ENCODE results near the gene ABCA1.
A peak's percentile ranks its signal among the peaks of the same experiment; 100 is the strongest.

Gene ABCA1

DNA sequence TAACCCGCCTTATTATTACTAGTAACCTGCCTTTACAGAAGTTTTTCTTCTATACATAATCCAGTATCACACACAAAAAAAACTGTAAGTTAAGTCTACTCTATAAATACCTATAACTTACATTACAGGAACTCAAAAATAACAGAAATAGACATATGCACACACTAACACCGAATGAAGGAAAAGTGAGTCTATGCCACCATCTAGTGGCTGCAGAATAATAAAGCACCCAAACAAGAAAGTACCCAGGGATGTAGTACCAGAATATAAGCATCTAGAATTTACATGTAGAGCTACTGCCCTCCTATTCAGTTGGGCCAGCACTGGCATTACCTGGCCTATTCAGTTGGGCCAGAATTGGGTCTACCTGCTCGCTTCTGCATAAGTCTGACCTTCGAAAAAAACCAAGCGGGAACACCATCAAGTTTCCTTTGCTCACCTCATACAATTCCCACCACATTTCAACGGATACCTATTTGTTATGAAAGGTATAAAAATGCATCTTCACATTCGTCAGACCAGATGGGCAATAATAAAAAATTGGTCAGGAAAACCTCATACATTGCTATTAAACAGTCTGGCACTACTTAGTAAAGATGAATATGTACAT lies 184.5 kb downstream of the ABCA1 start:
- H3K4me3 ChIP-seq (ENCODE audit: low read depth, low read length), result no peak overlapping the region
- TF ChIP-seq, protein P1, sequence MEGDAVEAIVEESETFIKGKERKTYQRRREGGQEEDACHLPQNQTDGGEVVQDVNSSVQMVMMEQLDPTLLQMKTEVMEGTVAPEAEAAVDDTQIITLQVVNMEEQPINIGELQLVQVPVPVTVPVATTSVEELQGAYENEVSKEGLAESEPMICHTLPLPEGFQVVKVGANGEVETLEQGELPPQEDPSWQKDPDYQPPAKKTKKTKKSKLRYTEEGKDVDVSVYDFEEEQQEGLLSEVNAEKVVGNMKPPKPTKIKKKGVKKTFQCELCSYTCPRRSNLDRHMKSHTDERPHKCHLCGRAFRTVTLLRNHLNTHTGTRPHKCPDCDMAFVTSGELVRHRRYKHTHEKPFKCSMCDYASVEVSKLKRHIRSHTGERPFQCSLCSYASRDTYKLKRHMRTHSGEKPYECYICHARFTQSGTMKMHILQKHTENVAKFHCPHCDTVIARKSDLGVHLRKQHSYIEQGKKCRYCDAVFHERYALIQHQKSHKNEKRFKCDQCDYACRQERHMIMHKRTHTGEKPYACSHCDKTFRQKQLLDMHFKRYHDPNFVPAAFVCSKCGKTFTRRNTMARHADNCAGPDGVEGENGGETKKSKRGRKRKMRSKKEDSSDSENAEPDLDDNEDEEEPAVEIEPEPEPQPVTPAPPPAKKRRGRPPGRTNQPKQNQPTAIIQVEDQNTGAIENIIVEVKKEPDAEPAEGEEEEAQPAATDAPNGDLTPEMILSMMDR (IDR thresholded peaks at IDR 0.05; ENCODE audit: low read depth, low read length), result peak; percentile 52; the same call in 1 of the 2 replicates

DNA sequence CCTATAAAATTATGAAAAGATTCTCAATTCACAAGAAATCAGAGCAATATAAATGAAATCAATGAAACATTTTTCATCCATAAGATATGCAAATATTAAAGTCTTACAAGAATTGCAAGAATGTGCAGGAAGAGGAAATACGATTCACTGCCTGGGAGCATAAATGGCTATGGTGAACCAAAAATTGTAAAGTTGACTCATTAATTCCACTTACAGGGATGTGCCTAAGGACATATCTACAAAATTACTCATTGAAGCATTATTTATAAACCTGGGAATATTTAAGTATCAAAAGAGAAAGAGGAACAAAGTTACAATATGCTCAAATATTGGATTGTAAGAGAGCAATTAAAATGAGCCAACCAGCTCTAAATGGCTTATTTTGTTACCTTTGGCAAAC lies 187.3 kb downstream of the ABCA1 start:
- H3K4me3 ChIP-seq (ENCODE audit: low read depth, low read length), result no peak overlapping the region
- TF ChIP-seq, protein P1 (IDR thresholded peaks at IDR 0.05; ENCODE audit: low read depth, low read length), result no peak

DNA sequence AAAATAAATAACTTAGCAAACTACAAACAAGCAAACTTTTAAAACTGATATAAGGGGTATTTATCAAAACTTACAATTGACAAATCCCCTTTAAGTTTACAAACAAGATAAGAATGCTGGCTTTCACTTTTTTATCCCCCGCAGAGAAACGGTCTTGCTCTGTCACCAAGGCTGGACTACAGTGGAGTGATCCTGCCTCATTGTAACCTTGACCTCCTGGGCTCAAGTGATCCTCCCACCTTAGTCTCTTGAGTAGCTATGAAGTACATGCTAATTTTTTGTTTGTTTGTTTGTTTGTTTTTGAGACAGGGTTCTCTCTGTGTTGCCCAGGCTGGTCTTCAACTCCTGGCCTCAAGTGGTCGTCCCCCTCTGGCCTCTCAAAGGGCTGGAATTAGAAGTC lies 189.5 kb downstream of the ABCA1 start:
- no peak overlapping the region for H3K4me3 ChIP-seq (ENCODE audit: low read depth, low read length)
- TF ChIP-seq, protein P1 (IDR thresholded peaks at IDR 0.05; ENCODE audit: low read depth, low read length), result no peak
